GM23338 (cell line): Measurements from ENCODE around the gene PXMP4. TPM values are rescaled to one million over a fixed set of nuclear protein-coding genes. Genes with fewer than 3 reads are reported as not detected.
A peak's percentile ranks its signal among the peaks of the same experiment; 100 is the strongest.

Experiments used
- ATAC-seq: fragments of 200-7000 bp; cut with Tn5 transposase; 3 replicates; pipeline ENCODE4 v1.9.1; 2020
- DNase-seq: peaks from one replicate; pipeline ENCODE4 v3.0.0-alpha.2; 2015; ENCODE audit warnings: low spot score
- H2AFZ ChIP-seq: fragments of 200-600 bp; sonication (generic); 2 replicates; pipeline ENCODE4 v1.8.0; 2016; ENCODE audit warnings: antibody characterized with exemption, mild to moderate bottlenecking, moderate library complexity
- H3F3A ChIP-seq: fragments of 200-600 bp; sonication (generic); replicated peaks from 2 replicates; pipeline ENCODE4 v1.8.0; 2017; ENCODE audit warnings: antibody characterized with exemption, mixed run types, low read depth
- H3K27ac ChIP-seq: fragments of 200-600 bp; sonication (generic); 2 replicates; pipeline ENCODE4 v1.6.1; 2016; ENCODE audit warnings: low read depth
- H3K27me3 ChIP-seq: fragments of 200-600 bp; sonication (generic); 2 replicates; pipeline ENCODE4 v1.8.0; 2016; ENCODE audit warnings: mild to moderate bottlenecking, mixed run types, moderate library complexity; ENCODE audit not compliant: insufficient read depth
- H3K36me3 ChIP-seq: fragments of 200-600 bp; sonication (generic); 2 replicates; pipeline ENCODE4 v1.8.0; 2016; ENCODE audit warnings: mild to moderate bottlenecking; ENCODE audit not compliant: insufficient read depth
- H3K4me1 ChIP-seq: fragments of 200-600 bp; sonication (generic); 2 replicates; pipeline ENCODE4 v1.8.0; 2016; ENCODE audit warnings: mild to moderate bottlenecking, moderate library complexity; ENCODE audit not compliant: insufficient read depth
- H3K4me2 ChIP-seq: fragments of 200-600 bp; sonication (generic); 2 replicates; pipeline ENCODE4 v1.7.1; 2017; ENCODE audit warnings: mixed run types
- H3K4me3 ChIP-seq: fragments of 200-600 bp; sonication (generic); 2 replicates; pipeline ENCODE4 v1.6.1; 2016; ENCODE audit warnings: mixed run types
- H3K79me2 ChIP-seq: fragments of 200-600 bp; sonication (generic); replicated peaks from 2 replicates; pipeline ENCODE4 v1.8.0; 2017; ENCODE audit warnings: mild to moderate bottlenecking; ENCODE audit not compliant: insufficient read depth
- H3K9me2 ChIP-seq: fragments of 200-600 bp; sonication (generic); 2 replicates; pipeline ENCODE4 v1.8.0; 2017; ENCODE audit not compliant: insufficient read depth
- H4K20me1 ChIP-seq: fragments of 200-600 bp; sonication (generic); replicated peaks from 2 replicates; pipeline ENCODE4 v1.8.0; 2017; ENCODE audit warnings: mild to moderate bottlenecking; ENCODE audit not compliant: insufficient read depth
- H3K27ac Mint-ChIP-seq: 2 replicates; pipeline ENCODE4 v1.8.0; 2020; ENCODE audit warnings: inconsistent platforms, mild to moderate bottlenecking, moderate library complexity, mixed read lengths
- H3K27me3 Mint-ChIP-seq: 3 replicates; pipeline ENCODE4 v1.8.0; 2022; ENCODE audit warnings: low read depth, mild to moderate bottlenecking, moderate library complexity, mixed read lengths, inconsistent platforms; ENCODE audit not compliant: insufficient read depth, poor library complexity
- H3K36me3 Mint-ChIP-seq: 3 replicates; pipeline ENCODE4 v1.8.0; 2021; ENCODE audit warnings: low read depth, mild to moderate bottlenecking, inconsistent platforms, moderate library complexity, mixed read lengths
- H3K4me1 Mint-ChIP-seq: 3 replicates; pipeline ENCODE4 v1.8.0; 2020; ENCODE audit warnings: mild to moderate bottlenecking, inconsistent platforms, mixed read lengths
- H3K4me3 Mint-ChIP-seq: 3 replicates; pipeline ENCODE4 v1.8.0; 2021; ENCODE audit warnings: moderate library complexity, mild to moderate bottlenecking, inconsistent platforms, mixed read lengths
- H3K9me3 Mint-ChIP-seq: 3 replicates; pipeline ENCODE4 v1.8.0; 2020; ENCODE audit warnings: moderate library complexity, mild to moderate bottlenecking, inconsistent platforms, mixed read lengths
- CREB1 ChIP-seq: fragments of 250-450 bp; sonication (Bioruptor Pico); IDR thresholded peaks from 2 replicates; pipeline ENCODE4 v1.5.0; 2020; ENCODE audit warnings: low read depth, mild to moderate bottlenecking, moderate library complexity
- EZH2 ChIP-seq: fragments of 200-600 bp; sonication (generic); IDR thresholded peaks from one replicate; pipeline ENCODE4 v1.8.0; 2017; ENCODE audit warnings: antibody characterized with exemption, mild to moderate bottlenecking, low read depth; ENCODE audit not compliant: unreplicated experiment
- EZH2phosphoT487 ChIP-seq: fragments of 200-600 bp; sonication (generic); IDR thresholded peaks from one replicate; pipeline ENCODE4 v1.8.1; 2018; ENCODE audit warnings: antibody characterized with exemption; ENCODE audit not compliant: unreplicated experiment
- JUNB ChIP-seq: IDR thresholded peaks from one replicate; pipeline ENCODE4 v1.6.1; 2016; ENCODE audit warnings: antibody characterized with exemption; ENCODE audit not compliant: unreplicated experiment
- NANOG ChIP-seq: IDR thresholded peaks from 2 replicates; pipeline ENCODE4 v1.6.1; 2016; ENCODE audit warnings: antibody characterized with exemption, borderline replicate concordance
- POLR2AphosphoS5 ChIP-seq: IDR thresholded peaks from 2 replicates; pipeline ENCODE4 v1.6.1; 2016; ENCODE audit warnings: antibody characterized with exemption, low read depth
- STAT1 ChIP-seq: IDR thresholded peaks from one replicate; pipeline ENCODE4 v1.6.1; 2016; ENCODE audit warnings: antibody characterized with exemption; ENCODE audit not compliant: unreplicated experiment
- ZNF114 ChIP-seq: fragments of 250-450 bp; sonication (Bioruptor Pico); IDR thresholded peaks from 2 replicates; pipeline ENCODE4 v1.5.0; 2020; ENCODE audit warnings: mild to moderate bottlenecking, moderate library complexity
- ZNF331 ChIP-seq: fragments of 250-450 bp; sonication (Bioruptor Pico); IDR thresholded peaks from 2 replicates; pipeline ENCODE4 v1.5.0; 2020; ENCODE audit warnings: low read depth, mild to moderate bottlenecking, moderate library complexity
- polyA plus RNA-seq: library from polyadenylated mRNA; unstranded; fragments of >200 nt; fragmentation: Nextera tagmentation; extraction: Ambion mirVana; gene quantifications from 2 replicates; pipeline ENCODE4 v1.2.1, GENCODE V29; 2016
- total RNA-seq: library from RNA; depleted of rRNA; stranded (reverse); fragments of >200 nt; shearing (Covaris generic); gene quantifications from 2 replicates; pipeline ENCODE4 v1.2.3, GENCODE V29; 2014
- TF ChIP-seq, protein P1 (sequence below): IDR thresholded peaks from one replicate; pipeline ENCODE4 v1.6.1; 2018; ENCODE audit warnings: antibody characterized with exemption; ENCODE audit not compliant: unreplicated experiment
- TF ChIP-seq, protein P2 (sequence below): IDR thresholded peaks from 2 replicates; pipeline ENCODE4 v1.6.1; 2016; ENCODE audit warnings: antibody characterized with exemption
- TF ChIP-seq, protein P3 (sequence below): fragments of 250-450 bp; sonication (Bioruptor Pico); IDR thresholded peaks from 2 replicates; pipeline ENCODE4 v1.5.0; 2020; ENCODE audit warnings: mild to moderate bottlenecking, moderate library complexity
- TF ChIP-seq, protein P4 (sequence below), 2 experiments: fragments of 200-600 bp in 1 of 2; sonication (generic) in 1 of 2; conservative IDR thresholded peaks; 2 replicates each; pipeline versions ENCODE4 v1.5.1 to v1.6.1; 2016 to 2017; ENCODE audit warnings: antibody characterized with exemption in 2 of 2, low read depth in 2 of 2, mild to moderate bottlenecking in 2 of 2, moderate library complexity in 1 of 2

The PXMP4 gene
- total and polyA plus RNA-seq, 2 experiments from 2014 or later = 1.2 to 3.5 TPM

DNA sequence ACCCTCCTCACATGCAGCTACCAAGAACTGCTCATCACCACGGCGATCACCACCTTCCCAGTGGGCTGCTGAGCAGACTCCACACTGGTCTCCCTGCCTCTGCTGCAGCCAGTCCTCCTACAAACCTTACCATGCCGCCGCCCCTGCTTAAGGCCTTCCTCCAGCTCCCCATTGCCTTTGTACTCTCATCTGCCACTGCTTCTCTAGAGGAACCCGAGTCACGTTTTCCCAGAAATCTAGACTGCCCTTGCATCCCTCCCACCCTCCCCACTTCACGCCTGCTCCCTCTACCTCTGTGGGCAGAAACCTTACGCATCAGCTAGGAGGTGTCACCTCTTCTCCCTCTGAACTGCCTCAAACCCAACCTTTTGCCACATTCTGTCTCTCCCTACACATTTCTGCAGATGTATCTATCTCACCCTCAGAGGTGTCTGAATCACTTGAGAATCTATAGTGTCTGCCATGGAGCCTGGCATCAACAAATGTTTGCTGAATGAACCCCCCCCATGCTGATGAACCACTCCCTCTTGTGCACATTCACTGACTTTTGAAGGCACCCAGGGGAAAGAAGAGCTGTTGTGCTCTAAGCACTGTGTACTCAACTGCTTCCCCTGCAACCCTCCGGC is 38.3 kb downstream of the PXMP4 start:
- H3K4me1 ChIP-seq = peaks cover 8% of the 10 kb centered on the region; the same call in 1 of the 2 replicates
- Mint-ChIP-seq H3K36me3 (peaks cover 29% of the 10 kb centered on the region), H3K4me1 (peaks cover 20% of the 10 kb centered on the region), H3K27ac (0 out of 2 replicates have a peak overlapping the region, but pooled peaks have one; percentile 27), H3K9me3 (no peaks in the 10 kb centered on the region; the same call in 2 of the 3 replicates), H3K4me3 (no peak overlapping the region), H3K27me3 (peaks cover 10% of the 10 kb centered on the region)
- H3K79me2 ChIP-seq = peaks cover 39% of the 10 kb centered on the region
- H3K36me3 ChIP-seq = peaks cover 4% of the 10 kb centered on the region; the same call in 1 of the 2 replicates
- H4K20me1 ChIP-seq = peaks cover 31% of the 10 kb centered on the region; the same call in 1 of the 2 replicates
- DNase-seq = no peak
- no peaks in the 10 kb centered on the region for H3K9me2 ChIP-seq
- no peak overlapping the region for H3K4me3 ChIP-seq
- TF ChIP-seq JUNB = no peak
- no peak for TF ChIP-seq CREB1 (CRISPR knock-in tag)
- no peak for TF ChIP-seq STAT1
- TF ChIP-seq ZNF331 = no peak
- TF ChIP-seq, protein P1, sequence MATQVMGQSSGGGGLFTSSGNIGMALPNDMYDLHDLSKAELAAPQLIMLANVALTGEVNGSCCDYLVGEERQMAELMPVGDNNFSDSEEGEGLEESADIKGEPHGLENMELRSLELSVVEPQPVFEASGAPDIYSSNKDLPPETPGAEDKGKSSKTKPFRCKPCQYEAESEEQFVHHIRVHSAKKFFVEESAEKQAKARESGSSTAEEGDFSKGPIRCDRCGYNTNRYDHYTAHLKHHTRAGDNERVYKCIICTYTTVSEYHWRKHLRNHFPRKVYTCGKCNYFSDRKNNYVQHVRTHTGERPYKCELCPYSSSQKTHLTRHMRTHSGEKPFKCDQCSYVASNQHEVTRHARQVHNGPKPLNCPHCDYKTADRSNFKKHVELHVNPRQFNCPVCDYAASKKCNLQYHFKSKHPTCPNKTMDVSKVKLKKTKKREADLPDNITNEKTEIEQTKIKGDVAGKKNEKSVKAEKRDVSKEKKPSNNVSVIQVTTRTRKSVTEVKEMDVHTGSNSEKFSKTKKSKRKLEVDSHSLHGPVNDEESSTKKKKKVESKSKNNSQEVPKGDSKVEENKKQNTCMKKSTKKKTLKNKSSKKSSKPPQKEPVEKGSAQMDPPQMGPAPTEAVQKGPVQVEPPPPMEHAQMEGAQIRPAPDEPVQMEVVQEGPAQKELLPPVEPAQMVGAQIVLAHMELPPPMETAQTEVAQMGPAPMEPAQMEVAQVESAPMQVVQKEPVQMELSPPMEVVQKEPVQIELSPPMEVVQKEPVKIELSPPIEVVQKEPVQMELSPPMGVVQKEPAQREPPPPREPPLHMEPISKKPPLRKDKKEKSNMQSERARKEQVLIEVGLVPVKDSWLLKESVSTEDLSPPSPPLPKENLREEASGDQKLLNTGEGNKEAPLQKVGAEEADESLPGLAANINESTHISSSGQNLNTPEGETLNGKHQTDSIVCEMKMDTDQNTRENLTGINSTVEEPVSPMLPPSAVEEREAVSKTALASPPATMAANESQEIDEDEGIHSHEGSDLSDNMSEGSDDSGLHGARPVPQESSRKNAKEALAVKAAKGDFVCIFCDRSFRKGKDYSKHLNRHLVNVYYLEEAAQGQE = no peak
- no peak for TF ChIP-seq EZH2
- TF ChIP-seq, protein P2, sequence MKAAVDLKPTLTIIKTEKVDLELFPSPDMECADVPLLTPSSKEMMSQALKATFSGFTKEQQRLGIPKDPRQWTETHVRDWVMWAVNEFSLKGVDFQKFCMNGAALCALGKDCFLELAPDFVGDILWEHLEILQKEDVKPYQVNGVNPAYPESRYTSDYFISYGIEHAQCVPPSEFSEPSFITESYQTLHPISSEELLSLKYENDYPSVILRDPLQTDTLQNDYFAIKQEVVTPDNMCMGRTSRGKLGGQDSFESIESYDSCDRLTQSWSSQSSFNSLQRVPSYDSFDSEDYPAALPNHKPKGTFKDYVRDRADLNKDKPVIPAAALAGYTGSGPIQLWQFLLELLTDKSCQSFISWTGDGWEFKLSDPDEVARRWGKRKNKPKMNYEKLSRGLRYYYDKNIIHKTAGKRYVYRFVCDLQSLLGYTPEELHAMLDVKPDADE = no peak
- TF ChIP-seq POLR2AphosphoS5 = no peak
- TF ChIP-seq, protein P3, sequence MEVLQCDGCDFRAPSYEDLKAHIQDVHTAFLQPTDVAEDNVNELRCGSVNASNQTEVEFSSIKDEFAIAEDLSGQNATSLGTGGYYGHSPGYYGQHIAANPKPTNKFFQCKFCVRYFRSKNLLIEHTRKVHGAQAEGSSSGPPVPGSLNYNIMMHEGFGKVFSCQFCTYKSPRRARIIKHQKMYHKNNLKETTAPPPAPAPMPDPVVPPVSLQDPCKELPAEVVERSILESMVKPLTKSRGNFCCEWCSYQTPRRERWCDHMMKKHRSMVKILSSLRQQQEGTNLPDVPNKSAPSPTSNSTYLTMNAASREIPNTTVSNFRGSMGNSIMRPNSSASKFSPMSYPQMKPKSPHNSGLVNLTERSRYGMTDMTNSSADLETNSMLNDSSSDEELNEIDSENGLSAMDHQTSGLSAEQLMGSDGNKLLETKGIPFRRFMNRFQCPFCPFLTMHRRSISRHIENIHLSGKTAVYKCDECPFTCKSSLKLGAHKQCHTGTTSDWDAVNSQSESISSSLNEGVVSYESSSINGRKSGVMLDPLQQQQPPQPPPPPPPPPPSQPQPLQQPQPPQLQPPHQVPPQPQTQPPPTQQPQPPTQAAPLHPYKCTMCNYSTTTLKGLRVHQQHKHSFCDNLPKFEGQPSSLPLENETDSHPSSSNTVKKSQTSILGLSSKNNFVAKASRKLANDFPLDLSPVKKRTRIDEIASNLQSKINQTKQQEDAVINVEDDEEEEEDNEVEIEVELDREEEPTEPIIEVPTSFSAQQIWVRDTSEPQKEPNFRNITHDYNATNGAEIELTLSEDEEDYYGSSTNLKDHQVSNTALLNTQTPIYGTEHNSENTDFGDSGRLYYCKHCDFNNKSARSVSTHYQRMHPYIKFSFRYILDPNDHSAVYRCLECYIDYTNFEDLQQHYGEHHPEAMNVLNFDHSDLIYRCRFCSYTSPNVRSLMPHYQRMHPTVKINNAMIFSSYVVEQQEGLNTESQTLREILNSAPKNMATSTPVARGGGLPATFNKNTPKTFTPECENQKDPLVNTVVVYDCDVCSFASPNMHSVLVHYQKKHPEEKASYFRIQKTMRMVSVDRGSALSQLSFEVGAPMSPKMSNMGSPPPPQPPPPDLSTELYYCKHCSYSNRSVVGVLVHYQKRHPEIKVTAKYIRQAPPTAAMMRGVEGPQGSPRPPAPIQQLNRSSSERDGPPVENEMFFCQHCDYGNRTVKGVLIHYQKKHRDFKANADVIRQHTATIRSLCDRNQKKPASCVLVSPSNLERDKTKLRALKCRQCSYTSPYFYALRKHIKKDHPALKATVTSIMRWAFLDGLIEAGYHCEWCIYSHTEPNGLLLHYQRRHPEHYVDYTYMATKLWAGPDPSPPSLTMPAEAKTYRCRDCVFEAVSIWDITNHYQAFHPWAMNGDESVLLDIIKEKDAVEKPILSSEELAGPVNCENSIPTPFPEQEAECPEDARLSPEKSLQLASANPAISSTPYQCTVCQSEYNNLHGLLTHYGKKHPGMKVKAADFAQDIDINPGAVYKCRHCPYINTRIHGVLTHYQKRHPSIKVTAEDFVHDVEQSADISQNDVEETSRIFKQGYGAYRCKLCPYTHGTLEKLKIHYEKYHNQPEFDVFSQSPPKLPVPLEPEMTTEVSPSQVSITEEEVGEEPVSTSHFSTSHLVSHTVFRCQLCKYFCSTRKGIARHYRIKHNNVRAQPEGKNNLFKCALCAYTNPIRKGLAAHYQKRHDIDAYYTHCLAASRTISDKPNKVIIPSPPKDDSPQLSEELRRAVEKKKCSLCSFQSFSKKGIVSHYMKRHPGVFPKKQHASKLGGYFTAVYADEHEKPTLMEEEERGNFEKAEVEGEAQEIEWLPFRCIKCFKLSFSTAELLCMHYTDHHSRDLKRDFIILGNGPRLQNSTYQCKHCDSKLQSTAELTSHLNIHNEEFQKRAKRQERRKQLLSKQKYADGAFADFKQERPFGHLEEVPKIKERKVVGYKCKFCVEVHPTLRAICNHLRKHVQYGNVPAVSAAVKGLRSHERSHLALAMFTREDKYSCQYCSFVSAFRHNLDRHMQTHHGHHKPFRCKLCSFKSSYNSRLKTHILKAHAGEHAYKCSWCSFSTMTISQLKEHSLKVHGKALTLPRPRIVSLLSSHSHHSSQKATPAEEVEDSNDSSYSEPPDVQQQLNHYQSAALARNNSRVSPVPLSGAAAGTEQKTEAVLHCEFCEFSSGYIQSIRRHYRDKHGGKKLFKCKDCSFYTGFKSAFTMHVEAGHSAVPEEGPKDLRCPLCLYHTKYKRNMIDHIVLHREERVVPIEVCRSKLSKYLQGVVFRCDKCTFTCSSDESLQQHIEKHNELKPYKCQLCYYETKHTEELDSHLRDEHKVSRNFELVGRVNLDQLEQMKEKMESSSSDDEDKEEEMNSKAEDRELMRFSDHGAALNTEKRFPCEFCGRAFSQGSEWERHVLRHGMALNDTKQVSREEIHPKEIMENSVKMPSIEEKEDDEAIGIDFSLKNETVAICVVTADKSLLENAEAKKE = no peak
- TF ChIP-seq, protein P4, sequence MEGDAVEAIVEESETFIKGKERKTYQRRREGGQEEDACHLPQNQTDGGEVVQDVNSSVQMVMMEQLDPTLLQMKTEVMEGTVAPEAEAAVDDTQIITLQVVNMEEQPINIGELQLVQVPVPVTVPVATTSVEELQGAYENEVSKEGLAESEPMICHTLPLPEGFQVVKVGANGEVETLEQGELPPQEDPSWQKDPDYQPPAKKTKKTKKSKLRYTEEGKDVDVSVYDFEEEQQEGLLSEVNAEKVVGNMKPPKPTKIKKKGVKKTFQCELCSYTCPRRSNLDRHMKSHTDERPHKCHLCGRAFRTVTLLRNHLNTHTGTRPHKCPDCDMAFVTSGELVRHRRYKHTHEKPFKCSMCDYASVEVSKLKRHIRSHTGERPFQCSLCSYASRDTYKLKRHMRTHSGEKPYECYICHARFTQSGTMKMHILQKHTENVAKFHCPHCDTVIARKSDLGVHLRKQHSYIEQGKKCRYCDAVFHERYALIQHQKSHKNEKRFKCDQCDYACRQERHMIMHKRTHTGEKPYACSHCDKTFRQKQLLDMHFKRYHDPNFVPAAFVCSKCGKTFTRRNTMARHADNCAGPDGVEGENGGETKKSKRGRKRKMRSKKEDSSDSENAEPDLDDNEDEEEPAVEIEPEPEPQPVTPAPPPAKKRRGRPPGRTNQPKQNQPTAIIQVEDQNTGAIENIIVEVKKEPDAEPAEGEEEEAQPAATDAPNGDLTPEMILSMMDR (conservative IDR thresholded peaks at IDR 0.05; ENCODE audit: low read depth in 2 of 2) = no peak
- no peak for TF ChIP-seq ZNF114 (CRISPR knock-in tag)
- no peak for TF ChIP-seq EZH2phosphoT487
- TF ChIP-seq NANOG = no peak
- 0 out of 2 replicates have a peak, but pooled peaks cover 5% of the 10 kb centered on the region for H3F3A ChIP-seq
- H3K27me3 ChIP-seq = no peaks in the 10 kb centered on the region
- no peak overlapping the region for H3K4me2 ChIP-seq
- no peak overlapping the region for H2AFZ ChIP-seq
- H3K27ac ChIP-seq = no peak overlapping the region
- ATAC-seq = no peak
